Tibial nerve (tissue), 4 donors: ENCODE data around the gene KRTAP16-1. TPM values are rescaled to one million over a fixed set of nuclear protein-coding genes. Genes with fewer than 3 reads are reported as not detected.

Experiments used
- DNase-seq, 2 donors: peaks; one replicate each; pipeline ENCODE4 v3.0.0-alpha.2; 2019; ENCODE audit warnings: low spot score in 2 of 2
- H3K27ac ChIP-seq, 4 donors: fragments of 200-600 bp; sonication (generic) in 3 of 4; one replicate each; pipeline ENCODE4 v1.5.1; 2017 to 2019; ENCODE audit warnings: mild to moderate bottlenecking in 1 of 4
- H3K27me3 ChIP-seq, 2 donors: fragments of 200-600 bp; sonication (generic) in 1 of 2; one replicate each; pipeline versions ENCODE4 v1.5.1 to v1.6.0; 2017 to 2019
- H3K36me3 ChIP-seq, 3 donors: fragments of 200-600 bp; sonication (generic); one replicate each; pipeline ENCODE4 v1.5.1; 2018 to 2019
- H3K4me1 ChIP-seq, 4 donors: fragments of 200-600 bp; sonication (generic) in 3 of 4; one replicate each; pipeline ENCODE4 v1.5.1; 2017 to 2019
- H3K4me3 ChIP-seq, 4 donors: fragments of 200-600 bp; sonication (generic) in 3 of 4; one replicate each; pipeline ENCODE4 v1.5.1; 2017 to 2019; ENCODE audit warnings: mild to moderate bottlenecking in 1 of 4, moderate library complexity in 1 of 4
- H3K9me3 ChIP-seq, 4 donors: fragments of 200-600 bp; sonication (generic) in 3 of 4; one replicate each; pipeline ENCODE4 v1.5.1; 2017 to 2019
- CTCF ChIP-seq, 5 experiments: fragments of 200-600 bp in 3 of 5; fragments of 450-650 bp in 2 of 5; sonication (generic) in 3 of 5; IDR thresholded peaks; one replicate each; pipeline ENCODE4 v1.5.1; 2016 to 2019; ENCODE audit warnings: antibody characterized with exemption in 5 of 5, mild to moderate bottlenecking in 3 of 5, moderate library complexity in 2 of 5
- EP300 ChIP-seq, 2 donors: sonication (generic); formaldehyde crosslinking; IDR thresholded peaks; one replicate each; pipeline ENCODE4 v1.6.1; 2017; ENCODE audit warnings: antibody characterized with exemption in 2 of 2, mild to moderate bottlenecking in 1 of 2
- POLR2A ChIP-seq, 2 donors: fragments of 450-650 bp; IDR thresholded peaks; one replicate each; pipeline ENCODE4 v1.6.1; 2017; ENCODE audit warnings: antibody characterized with exemption in 2 of 2, mild to moderate bottlenecking in 2 of 2, moderate library complexity in 2 of 2
- WGBS, 2 donors: methylation state at CpG; one replicate each; pipeline ENCODE4 v1.1.5; 2018; 5-methylcytosine and 5-hydroxymethylcytosine counted together
- total RNA-seq, 4 donors: library from RNA; depleted of rRNA; stranded (reverse); fragments of >200 nt; gene quantifications; one replicate each; pipeline ENCODE4 v1.1.0, GENCODE V29; 2016

Gene KRTAP16-1
- total RNA-seq, 4 donors from 2014 or later, result not detected

DNA sequence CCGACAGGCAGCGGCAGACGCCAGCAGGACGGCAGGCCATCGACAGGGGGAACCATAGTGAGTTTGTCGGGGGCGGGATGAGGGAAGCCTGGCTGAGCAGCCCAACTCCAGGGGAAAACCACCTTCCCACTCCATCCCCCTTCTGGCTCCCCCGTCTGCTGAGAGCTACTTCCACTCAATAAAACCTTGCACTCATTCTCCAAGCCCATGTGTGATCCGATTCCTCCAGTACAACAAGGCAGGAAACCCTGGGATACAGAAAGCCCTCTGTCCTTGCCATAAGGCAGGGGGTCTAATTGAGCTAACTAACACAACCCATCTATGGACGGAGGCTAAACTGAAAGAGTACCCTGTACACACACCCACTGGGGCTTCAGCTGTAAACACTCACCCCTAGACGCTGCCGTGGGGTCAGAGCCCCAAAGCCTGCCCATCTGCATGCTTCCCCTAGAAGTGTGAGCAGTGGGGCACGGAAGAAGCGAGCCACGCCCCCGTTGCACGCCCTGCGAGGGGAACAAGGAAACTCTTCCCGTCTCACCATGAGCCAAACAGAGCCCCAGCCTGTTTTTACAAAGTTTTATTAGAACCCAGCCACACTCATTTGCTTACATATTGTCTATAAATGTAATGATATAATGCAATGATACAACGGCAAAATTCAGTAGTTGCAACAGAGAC is 10.5 kb downstream of the KRTAP16-1 start:
- H3K4me1 ChIP-seq, result no peaks in the 10 kb centered on the region
- no peak for DNase-seq
- H3K4me3 ChIP-seq, result no peak overlapping the region
- 87 to 91% methylated on average over 19 to 20 of the region's 20 CpGs for WGBS, 2 donors
- H3K27me3 ChIP-seq, result no peaks in the 10 kb centered on the region
- peaks cover 0 to 14% (median 0%) of the 10 kb centered on the region in 4 donors for H3K9me3 ChIP-seq
- no peak overlapping the region for H3K27ac ChIP-seq
- no peak for TF ChIP-seq CTCF (IDR thresholded peaks at IDR 0.05)
- H3K36me3 ChIP-seq, result no peaks in the 10 kb centered on the region

DNA sequence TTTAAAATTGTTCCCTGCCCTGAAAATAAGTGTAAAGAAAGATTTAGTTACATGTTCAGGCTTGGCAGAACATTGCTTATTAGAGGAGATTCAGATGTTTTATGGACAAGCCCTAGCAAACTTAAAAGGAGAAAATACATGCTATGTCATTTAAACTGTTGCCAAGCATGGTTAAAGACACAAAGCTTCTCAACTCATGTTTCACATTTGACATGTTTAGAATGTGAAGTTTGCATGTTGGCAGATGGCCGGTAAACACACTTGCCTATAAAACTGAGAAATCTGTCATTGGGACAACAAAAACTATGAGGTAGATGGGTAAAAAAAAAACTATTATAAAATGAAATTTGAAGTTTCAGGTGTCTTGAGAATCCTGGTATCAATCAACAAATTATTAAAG is 12.3 kb downstream of the KRTAP16-1 start:
- TF ChIP-seq EP300 (IDR thresholded peaks at IDR 0.05), result no peak
- TF ChIP-seq POLR2A (IDR thresholded peaks at IDR 0.05), result no peak
- no peak for TF ChIP-seq CTCF (IDR thresholded peaks at IDR 0.05)
- Histone ChIP-seq H3K36me3 (no peaks in the 10 kb centered on the region), H3K9me3 (peaks cover 0 to 14% (median 0%) of the 10 kb centered on the region in 4 donors), H3K4me3 (no peak overlapping the region), H3K4me1 (no peaks in the 10 kb centered on the region), H3K27me3 (no peaks in the 10 kb centered on the region), H3K27ac (no peak overlapping the region)
- DNase-seq, result no peak
- 61 to 81% methylated on average over 1 of the region's 1 CpG for WGBS, 2 donors

DNA sequence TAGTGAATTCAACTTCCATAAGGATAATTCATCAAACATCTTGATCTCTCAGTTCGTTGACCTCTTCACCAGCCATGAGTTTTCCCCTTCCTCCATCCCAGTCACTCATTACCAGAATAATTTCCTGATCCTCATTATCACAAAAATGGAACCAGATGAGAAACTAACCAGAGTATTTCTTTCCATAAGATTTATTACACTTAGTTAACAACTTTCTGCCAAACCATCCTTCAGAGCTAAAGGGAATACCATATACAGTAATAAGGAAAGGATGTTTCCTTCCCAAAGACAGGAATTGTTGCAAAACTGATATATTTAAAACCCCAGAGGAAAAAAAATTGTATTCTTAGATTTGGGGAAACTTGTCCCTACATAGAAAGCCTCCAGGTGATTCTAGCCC is 15.1 kb downstream of the KRTAP16-1 start:
- peaks cover 0 to 8% (median 0%) of the 10 kb centered on the region in 4 donors for H3K9me3 ChIP-seq
- no peak overlapping the region for H3K4me3 ChIP-seq
- H3K27ac ChIP-seq, result no peak overlapping the region
- DNase-seq, result no peak
- no peaks in the 10 kb centered on the region for H3K36me3 ChIP-seq
- 51 to 78% methylated on average over 1 of the region's 1 CpG for WGBS, 2 donors
- no peaks in the 10 kb centered on the region for H3K4me1 ChIP-seq
- H3K27me3 ChIP-seq, result no peaks in the 10 kb centered on the region
- no peak for TF ChIP-seq POLR2A (IDR thresholded peaks at IDR 0.05)
- TF ChIP-seq CTCF (IDR thresholded peaks at IDR 0.05), result no peak
- TF ChIP-seq EP300 (IDR thresholded peaks at IDR 0.05), result no peak

DNA sequence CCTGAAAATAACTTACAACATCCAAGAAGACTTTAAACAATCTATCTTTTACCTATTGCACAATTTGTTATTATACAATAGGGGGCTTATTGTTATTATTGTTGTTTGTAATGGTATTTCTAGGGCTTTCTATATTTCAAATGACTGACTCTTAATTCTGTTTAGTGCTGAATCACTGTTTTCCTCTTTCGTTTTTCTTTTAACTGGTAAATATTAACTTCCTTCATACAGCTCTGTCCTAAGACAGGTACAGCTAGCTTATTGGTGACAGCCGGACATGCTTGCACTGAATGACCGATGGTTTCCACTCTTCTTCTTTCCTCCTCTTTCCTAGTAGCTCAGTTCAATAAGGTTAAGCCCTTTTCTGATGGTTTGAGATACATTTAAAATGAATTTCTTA is 22.1 kb downstream of the KRTAP16-1 start:
- Histone ChIP-seq H3K27ac (no peak overlapping the region), H3K27me3 (no peaks in the 10 kb centered on the region), H3K9me3 (no peaks in the 10 kb centered on the region), H3K36me3 (no peaks in the 10 kb centered on the region), H3K4me1 (no peaks in the 10 kb centered on the region), H3K4me3 (no peak overlapping the region)
- TF ChIP-seq CTCF (IDR thresholded peaks at IDR 0.05) (no peak), POLR2A (IDR thresholded peaks at IDR 0.05) (no peak), EP300 (IDR thresholded peaks at IDR 0.05) (no peak)
- DNase-seq, result no peak
- 88% methylated on average over 3 of the region's 3 CpGs for whole genome bisulfite sequencing, 2 donors

DNA sequence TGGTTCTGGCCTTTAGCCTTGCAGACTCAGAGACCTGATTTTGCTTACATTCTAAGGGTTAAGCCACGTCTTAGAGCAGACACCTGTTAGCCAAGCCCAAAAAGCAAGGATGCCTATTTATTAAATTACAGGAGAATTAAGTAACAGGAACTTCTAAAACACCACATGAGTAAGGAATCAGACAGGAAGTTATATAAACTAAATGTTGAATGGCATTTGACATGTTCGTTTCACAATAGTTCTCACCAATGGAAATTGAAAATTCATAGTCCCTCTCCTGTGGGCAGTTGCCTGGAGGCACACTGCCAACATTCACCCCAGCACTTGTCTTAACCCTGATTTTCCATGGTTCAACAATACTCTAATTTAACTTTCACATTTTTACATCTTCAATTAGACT is 24.6 kb downstream of the KRTAP16-1 start:
- TF ChIP-seq EP300 (IDR thresholded peaks at IDR 0.05) (no peak), CTCF (IDR thresholded peaks at IDR 0.05) (no peak), POLR2A (IDR thresholded peaks at IDR 0.05) (no peak)
- 39 to 44% methylated on average over 2 of the region's 2 CpGs for WGBS, 2 donors
- Histone ChIP-seq H3K36me3 (no peaks in the 10 kb centered on the region), H3K27me3 (no peaks in the 10 kb centered on the region), H3K4me3 (no peak overlapping the region), H3K27ac (no peak overlapping the region), H3K4me1 (no peaks in the 10 kb centered on the region), H3K9me3 (no peaks in the 10 kb centered on the region)
- no peak for DNase-seq
